ENCODE results near the gene CLEC16A. TPM values are rescaled to one million over a fixed set of nuclear protein-coding genes. Genes with fewer than 3 reads are reported as not detected.

The CLEC16A gene
- total and polyA plus RNA-seq, 2 experiments from 2014 or later = 9.9 to 24.1 TPM

- TF ChIP-seq CTCF (conservative IDR thresholded peaks at IDR 0.05; ENCODE audit: low read depth in 2 of 2) = no peak
Measured at GRCh38 chr16:10987361-10988163, 43.2 kb downstream of the CLEC16A start (continued).

- peak; percentile 88 for ATAC-seq
- Histone ChIP-seq H3K4me1 (ENCODE audit: insufficient read depth) (no peaks in the 10 kb centered on the region), H3K27me3 (ENCODE audit: insufficient read depth) (no peaks in the 10 kb centered on the region), H3K79me2 (replicated peaks; ENCODE audit: insufficient read depth) (no peaks in the 10 kb centered on the region), H3K4me3 (no peak overlapping the region), H4K20me1 (replicated peaks; ENCODE audit: insufficient read depth) (no peaks in the 10 kb centered on the region; the same call in 1 of the 2 replicates), H3F3A (replicated peaks; ENCODE audit: low read depth) (no peaks in the 10 kb centered on the region), H3K27ac (ENCODE audit: low read depth) (no peak overlapping the region), H2AFZ (no peak overlapping the region), H3K36me3 (ENCODE audit: insufficient read depth) (no peaks in the 10 kb centered on the region), H3K4me2 (no peak overlapping the region), H3K9me2 (ENCODE audit: insufficient read depth) (no peaks in the 10 kb centered on the region)
- Mint-ChIP-seq H3K27ac (no peak overlapping the region), H3K36me3 (ENCODE audit: low read depth) (peaks cover 3% of the 10 kb centered on the region; the same call in 2 of the 3 replicates), H3K4me3 (no peak overlapping the region), H3K9me3 (no peaks in the 10 kb centered on the region), H3K27me3 (ENCODE audit: insufficient read depth, low read depth, poor library complexity) (peaks cover 18% of the 10 kb centered on the region), H3K4me1 (peaks cover 6% of the 10 kb centered on the region; the same call in 2 of the 3 replicates)
- DNase-seq (ENCODE audit: low spot score) = peak; percentile 57
- TF ChIP-seq ZNF462 (CRISPR knock-in tag; IDR thresholded peaks at IDR 0.05) (no peak), CTCF (conservative IDR thresholded peaks at IDR 0.05; ENCODE audit: low read depth in 2 of 2) (peak; percentile 51 to 63)
Measured at GRCh38 chr16:10988164-10988803, 43.9 kb downstream of the CLEC16A start.

Data from GM23338 (cell line).